GM19397 (cell line): ENCODE results near the gene SPATA18.
"Not testable (repeated sequence)": the region's sequence is repeated elsewhere in the genome, so short reads cannot be mapped to it uniquely, and the experiment has no call there.

Source experiments
- ATAC-seq: cut with Tn5 transposase; IDR thresholded peaks from one replicate; pipeline ENCODE4 v1.9.1; 2021; ENCODE audit warnings: mild to moderate bottlenecking, moderate library complexity; ENCODE audit not compliant: unreplicated experiment

SPATA18 gene

GRCh38 chr4:52105276-52105675 lies 54.2 kb downstream of the SPATA18 start:
- ATAC-seq, result no peak

GRCh38 chr4:52106191-52106590 lies 55.1 kb downstream of the SPATA18 start:
- no peak for ATAC-seq

- no peak for ATAC-seq
These were observed 55.6 kb downstream of the SPATA18 start for GRCh38 chr4:52106660-52107059.

GRCh38 chr4:52107336-52107735 lies 56.2 kb downstream of the SPATA18 start:
- no peak for ATAC-seq

- no peak for ATAC-seq
These were observed 56.6 kb downstream of the SPATA18 start for GRCh38 chr4:52107745-52108144.

GRCh38 chr4:52110171-52110570 lies 59.1 kb downstream of the SPATA18 start:
- ATAC-seq, result no peak

- no peak for ATAC-seq
These were observed 60.9 kb downstream of the SPATA18 start for GRCh38 chr4:52111995-52112394.

- no peak for ATAC-seq
These were observed 61.3 kb downstream of the SPATA18 start for GRCh38 chr4:52112411-52112810.

- ATAC-seq, result no peak
These were observed 65.5 kb downstream of the SPATA18 start for GRCh38 chr4:52116641-52117040.

- ATAC-seq, result no peak
These were observed 75.1 kb downstream of the SPATA18 start for GRCh38 chr4:52126226-52126625.

- ATAC-seq, result no peak
These were observed 75.9 kb downstream of the SPATA18 start for GRCh38 chr4:52126966-52127365.

- ATAC-seq, result no peak
These were observed 84.1 kb downstream of the SPATA18 start for GRCh38 chr4:52135171-52135570.

- not testable (repeated sequence) for ATAC-seq
These were observed 86.0 kb downstream of the SPATA18 start for GRCh38 chr4:52137152-52137551.

GRCh38 chr4:52142816-52143215 lies 91.7 kb downstream of the SPATA18 start:
- ATAC-seq, result no peak

GRCh38 chr4:52143815-52144214 lies 92.7 kb downstream of the SPATA18 start:
- no peak for ATAC-seq

- ATAC-seq, result no peak
These were observed 93.3 kb downstream of the SPATA18 start for GRCh38 chr4:52144372-52144771.
